Spleen (tissue), 11 donors: ENCODE data around the gene RHOBTB1. TPM values are rescaled to one million over a fixed set of nuclear protein-coding genes. Genes with fewer than 3 reads are reported as not detected.

ENCODE experiments used
- DNase-seq: peaks from one replicate; pipeline ENCODE4 v3.0.0-alpha.2; 2020
- H3K27ac ChIP-seq, 8 donors: fragments of 200-600 bp; sonication (generic) in 7 of 8; 1 replicate in 4 of 8; 2 replicates in 4 of 8; pipeline versions ENCODE4 v1.5.0 to v1.8.0; 2016 to 2021; ENCODE audit warnings: inconsistent platforms in 4 of 8, mild to moderate bottlenecking in 4 of 8, moderate library complexity in 1 of 8
- H3K27me3 ChIP-seq, 7 donors: fragments of 200-600 bp; sonication (generic) in 6 of 7; replicated peaks in 1 of 7; 1 replicate in 4 of 7; 2 replicates in 3 of 7; pipeline versions ENCODE4 v1.5.0 to v1.8.0; 2016 to 2021; ENCODE audit warnings: inconsistent platforms in 3 of 7, mild to moderate bottlenecking in 1 of 7
- H3K36me3 ChIP-seq, 6 donors: fragments of 200-600 bp; sonication (generic) in 5 of 6; 1 replicate in 4 of 6; 2 replicates in 2 of 6; pipeline versions ENCODE4 v1.5.0 to v1.8.0; 2016 to 2021; ENCODE audit warnings: inconsistent platforms in 2 of 6
- H3K4me1 ChIP-seq, 6 donors: fragments of 200-600 bp; sonication (generic) in 5 of 6; 1 replicate in 3 of 6; 2 replicates in 3 of 6; pipeline versions ENCODE4 v1.5.0 to v1.8.0; 2016 to 2021; ENCODE audit warnings: inconsistent platforms in 3 of 6
- H3K4me3 ChIP-seq, 8 donors: fragments of 200-600 bp; sonication (generic) in 7 of 8; 1 replicate in 4 of 8; 2 replicates in 4 of 8; pipeline versions ENCODE4 v1.5.0 to v1.8.0; 2016 to 2021; ENCODE audit warnings: inconsistent platforms in 4 of 8, mild to moderate bottlenecking in 4 of 8, moderate library complexity in 2 of 8
- H3K9me3 ChIP-seq, 8 donors: fragments of 200-600 bp; sonication (generic) in 7 of 8; 1 replicate in 4 of 8; 2 replicates in 4 of 8; pipeline versions ENCODE4 v1.5.0 to v1.8.0; 2016 to 2021; ENCODE audit warnings: inconsistent platforms in 4 of 8
- POLR2A ChIP-seq, 3 donors: fragments of 450-650 bp; IDR thresholded peaks; one replicate each; pipeline ENCODE4 v1.5.1; 2017; ENCODE audit warnings: antibody characterized with exemption in 3 of 3, mild to moderate bottlenecking in 1 of 3
- POLR2AphosphoS5 ChIP-seq, 3 donors: sonication (generic); formaldehyde crosslinking; IDR thresholded peaks; one replicate each; pipeline ENCODE4 v1.5.1; 2017; ENCODE audit warnings: antibody characterized with exemption in 3 of 3
- WGBS, 5 donors: extraction: QIAGEN DNeasy Blood & Tissue Kit in 3 of 5; methylation state at CpG; one replicate each; pipeline versions ENCODE4 v1.1.5 to v1.1.7; 2013 to 2018; 5-methylcytosine and 5-hydroxymethylcytosine counted together
- intact Hi-C: fragments of 100-400 bp; cut with DNase I; formaldehyde crosslinking; loops from one replicate; pipeline ENCODE4 v1.15.0; 2023; ENCODE audit warnings: low total_unique reads
- polyA plus RNA-seq, 3 donors: library from polyadenylated mRNA; stranded (reverse); fragments of 200-250 nt; gene quantifications; one replicate each; pipeline ENCODE4 v1.2.1, GENCODE V29; 2013
- total RNA-seq, 7 donors: library from RNA; depleted of rRNA in 3 of 7; stranded (reverse); fragments of >200 nt in 3 of 7; fragmentation: NEBNext Ultra II Directional in 4 of 7; extraction: Animal tissue kit (Norgen Biotek cat#: 25700) in 4 of 7; gene quantifications; one replicate each; pipeline versions ENCODE4 v1.1.0 to v1.2.1, GENCODE V29; 2016 to 2021
- TF ChIP-seq, protein P1 (sequence below), 11 experiments: fragments of 200-600 bp in 7 of 11; fragments of 450-650 bp in 4 of 11; sonication (generic) in 4 of 11; IDR thresholded peaks in 8 of 11; conservative IDR thresholded peaks in 3 of 11; 1 replicate in 7 of 11; 2 replicates in 4 of 11; pipeline versions ENCODE4 v1.4.0 to v1.8.0; 2016 to 2021; ENCODE audit warnings: antibody characterized with exemption in 11 of 11, inconsistent platforms in 4 of 11, mild to moderate bottlenecking in 1 of 11
- donor health status: healthy with polysubstance abuse.
- donor health status: DM: no; HTN: no; CAD: no; lungs with moderate emphysema.
- donor health status: DM: no; HTN: no; CAD: no.
- donor health status: Bipolar disorder and iron deficiency.
- donor health status: healthy.
- donor health status: DM: no; HTN: no; CAD: no.
- donor health status: DM: yes; HTN: yes; CAD: no.

The RHOBTB1 gene
- total and polyA plus RNA-seq, 10 donors = 4.9 to 49.2 (median 20.6) TPM

DNA sequence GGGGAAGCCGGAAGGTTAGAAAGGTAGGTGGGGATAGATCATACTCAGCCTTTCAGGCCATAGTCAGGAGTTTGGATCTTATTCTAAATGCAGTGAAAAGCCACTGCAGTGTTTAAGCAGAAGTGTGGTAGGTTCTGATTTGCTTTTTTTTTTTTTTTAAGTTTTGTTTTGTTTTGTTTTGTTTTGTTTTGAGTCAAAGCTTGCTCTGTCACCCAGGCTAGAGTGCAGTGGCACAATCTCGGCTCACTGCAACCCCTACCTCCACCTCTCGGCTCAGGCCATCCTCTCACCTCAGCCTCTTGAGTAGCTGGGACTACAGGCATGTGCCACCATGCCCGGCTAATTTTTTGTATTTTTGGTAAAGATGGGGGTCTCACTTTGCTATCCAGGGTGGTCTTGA is 23.5 kb downstream of the RHOBTB1 start:
- no peaks in the 10 kb centered on the region for H3K4me1 ChIP-seq
- no peaks in the 10 kb centered on the region for H3K27me3 ChIP-seq
- TF ChIP-seq, protein P1, sequence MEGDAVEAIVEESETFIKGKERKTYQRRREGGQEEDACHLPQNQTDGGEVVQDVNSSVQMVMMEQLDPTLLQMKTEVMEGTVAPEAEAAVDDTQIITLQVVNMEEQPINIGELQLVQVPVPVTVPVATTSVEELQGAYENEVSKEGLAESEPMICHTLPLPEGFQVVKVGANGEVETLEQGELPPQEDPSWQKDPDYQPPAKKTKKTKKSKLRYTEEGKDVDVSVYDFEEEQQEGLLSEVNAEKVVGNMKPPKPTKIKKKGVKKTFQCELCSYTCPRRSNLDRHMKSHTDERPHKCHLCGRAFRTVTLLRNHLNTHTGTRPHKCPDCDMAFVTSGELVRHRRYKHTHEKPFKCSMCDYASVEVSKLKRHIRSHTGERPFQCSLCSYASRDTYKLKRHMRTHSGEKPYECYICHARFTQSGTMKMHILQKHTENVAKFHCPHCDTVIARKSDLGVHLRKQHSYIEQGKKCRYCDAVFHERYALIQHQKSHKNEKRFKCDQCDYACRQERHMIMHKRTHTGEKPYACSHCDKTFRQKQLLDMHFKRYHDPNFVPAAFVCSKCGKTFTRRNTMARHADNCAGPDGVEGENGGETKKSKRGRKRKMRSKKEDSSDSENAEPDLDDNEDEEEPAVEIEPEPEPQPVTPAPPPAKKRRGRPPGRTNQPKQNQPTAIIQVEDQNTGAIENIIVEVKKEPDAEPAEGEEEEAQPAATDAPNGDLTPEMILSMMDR (IDR thresholded peaks at IDR 0.05 in 8 of 11, conservative IDR thresholded peaks at IDR 0.05 in 3 of 11) = no peak
- no peak overlapping the region for H3K27ac ChIP-seq
- intact Hi-C loops = no loop called here
- H3K9me3 ChIP-seq = peaks cover 0 to 6% (median 0%) of the 10 kb centered on the region in 8 donors
- H3K4me3 ChIP-seq = no peak overlapping the region
- DNase-seq = no peak
- WGBS, 5 donors = 82 to 97% (median 86%) methylated on average over 4 of the region's 4 CpGs
- no peaks in the 10 kb centered on the region for H3K36me3 ChIP-seq

DNA sequence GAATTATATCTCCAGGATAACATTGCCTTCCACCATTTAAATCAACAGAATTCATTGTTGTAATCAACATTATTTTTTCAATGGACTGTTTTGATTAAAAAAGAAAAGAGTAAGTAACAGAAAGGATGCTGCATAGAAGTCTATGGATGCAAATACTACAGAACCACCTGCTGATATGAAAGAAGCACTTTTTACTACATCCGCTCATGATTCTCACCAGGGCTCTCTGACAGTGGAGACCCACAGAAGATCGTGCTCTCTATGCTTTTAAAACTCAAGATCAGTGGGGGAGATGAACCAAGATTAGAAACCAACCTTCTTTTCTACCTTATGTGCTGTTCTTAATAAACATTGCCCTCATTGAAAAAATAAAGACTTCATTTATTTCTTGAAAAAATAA is 24.4 kb downstream of the RHOBTB1 start:
- Histone ChIP-seq H3K36me3 (no peaks in the 10 kb centered on the region), H3K4me1 (no peaks in the 10 kb centered on the region), H3K4me3 (no peak overlapping the region), H3K9me3 (peaks cover 0 to 6% (median 0%) of the 10 kb centered on the region in 8 donors), H3K27ac (no peak overlapping the region), H3K27me3 (no peaks in the 10 kb centered on the region)
- DNase-seq = no peak
- WGBS, 5 donors = 80 to 89% (median 83%) methylated on average over 2 of the region's 2 CpGs
- intact Hi-C loops = no loop called here
- TF ChIP-seq POLR2A (IDR thresholded peaks at IDR 0.05) (no peak), POLR2AphosphoS5 (IDR thresholded peaks at IDR 0.05) (no peak)
- TF ChIP-seq, protein P1 (IDR thresholded peaks at IDR 0.05 in 8 of 11, conservative IDR thresholded peaks at IDR 0.05 in 3 of 11) = no peak

DNA sequence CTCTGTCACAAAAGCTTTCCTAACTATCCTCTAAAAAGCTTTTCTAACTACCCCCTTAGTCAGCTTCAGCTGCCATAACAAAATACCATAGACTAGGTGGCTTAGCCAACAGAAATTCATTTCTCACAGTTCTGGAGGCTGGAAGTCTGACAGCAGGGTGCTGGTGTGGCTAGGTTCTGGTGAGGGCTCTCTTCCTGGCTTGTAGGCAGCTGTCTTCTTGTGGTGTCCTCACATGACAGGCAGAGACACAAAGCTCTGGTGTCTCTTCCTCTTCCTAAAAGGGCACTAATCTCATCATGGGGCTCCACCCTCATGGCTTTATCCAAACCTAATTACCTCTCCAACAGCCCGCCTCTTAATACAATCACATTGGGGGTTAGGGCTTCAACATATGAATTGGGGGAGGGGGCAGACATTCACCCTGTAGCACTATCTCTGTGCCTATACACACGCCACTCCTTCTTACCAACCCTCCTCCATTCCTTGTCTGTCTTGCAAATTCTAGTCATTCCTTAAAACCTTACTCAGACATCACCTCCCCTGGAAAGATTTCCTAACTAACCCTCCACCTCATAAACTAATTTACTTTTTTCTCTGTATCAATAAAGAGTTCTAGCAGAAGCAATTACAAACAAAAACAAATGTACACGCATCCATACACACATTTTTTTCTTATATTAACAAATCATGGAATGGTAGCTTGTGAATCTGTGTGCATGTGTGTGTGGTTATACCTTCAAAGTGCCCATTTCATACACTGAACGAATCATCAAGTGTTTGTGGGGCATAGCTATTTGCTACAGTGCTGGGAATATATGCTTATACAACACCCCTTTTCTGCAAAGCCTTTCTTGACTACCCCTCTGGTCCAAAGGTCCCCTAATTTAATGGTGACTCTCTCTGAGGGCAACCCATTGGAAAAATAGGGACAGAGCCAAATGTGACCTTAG is 26.4 kb downstream of the RHOBTB1 start:
- no peak overlapping the region for H3K4me3 ChIP-seq
- H3K36me3 ChIP-seq = no peaks in the 10 kb centered on the region
- H3K9me3 ChIP-seq = peaks cover 0 to 6% (median 0%) of the 10 kb centered on the region in 8 donors
- H3K27me3 ChIP-seq = no peaks in the 10 kb centered on the region
- DNase-seq = no peak
- intact Hi-C loops = no loop called here
- TF ChIP-seq POLR2AphosphoS5 (IDR thresholded peaks at IDR 0.05) (no peak), POLR2A (IDR thresholded peaks at IDR 0.05) (no peak)
- TF ChIP-seq, protein P1 (IDR thresholded peaks at IDR 0.05 in 8 of 11, conservative IDR thresholded peaks at IDR 0.05 in 3 of 11) = no peak
- H3K4me1 ChIP-seq = no peaks in the 10 kb centered on the region
- no peak overlapping the region for H3K27ac ChIP-seq
- WGBS, 5 donors = 86 to 93% (median 91%) methylated on average over 4 of the region's 4 CpGs

DNA sequence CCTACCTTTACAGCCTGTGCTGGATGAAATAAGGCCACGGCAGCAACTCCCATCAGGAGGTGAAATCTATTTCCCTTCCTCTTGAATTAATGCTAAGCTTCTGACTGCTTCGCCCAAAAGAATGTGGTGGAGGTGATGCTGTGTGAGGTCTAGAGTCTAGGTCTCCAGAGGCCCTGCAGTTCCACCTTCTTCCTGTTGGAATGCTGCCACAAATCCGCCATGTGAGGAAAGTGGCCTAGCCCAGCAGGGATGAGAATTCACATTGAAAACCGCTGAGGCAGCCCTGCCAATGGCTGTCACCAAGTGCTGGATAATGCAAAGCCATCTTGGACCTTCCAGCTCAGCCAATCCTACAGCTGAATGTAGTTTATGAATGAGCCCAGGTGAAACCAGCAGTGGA is 28.0 kb downstream of the RHOBTB1 start:
- no peak for DNase-seq
- Histone ChIP-seq H3K27me3 (no peaks in the 10 kb centered on the region), H3K4me3 (no peak overlapping the region), H3K9me3 (peaks cover 0 to 6% (median 0%) of the 10 kb centered on the region in 8 donors), H3K36me3 (no peaks in the 10 kb centered on the region), H3K4me1 (peaks cover 0 to 9% (median 4%) of the 10 kb centered on the region in 6 donors), H3K27ac (no peak overlapping the region)
- no peak for TF ChIP-seq POLR2AphosphoS5 (IDR thresholded peaks at IDR 0.05)
- TF ChIP-seq POLR2A (IDR thresholded peaks at IDR 0.05) = no peak
- TF ChIP-seq, protein P1 (IDR thresholded peaks at IDR 0.05 in 8 of 11, conservative IDR thresholded peaks at IDR 0.05 in 3 of 11) = no peak
- intact Hi-C loops = no loop called here
- WGBS, 5 donors = 81 to 94% (median 83%) methylated on average over 4 of the region's 4 CpGs
